ENCODE results near the gene LIPI. TPM values are rescaled to one million over a fixed set of nuclear protein-coding genes. Genes with fewer than 3 reads are reported as not detected.

The LIPI gene
- polyA plus RNA-seq, 1 of the 3 experiments (the other 2 are of a cell fraction) = not detected

DNA sequence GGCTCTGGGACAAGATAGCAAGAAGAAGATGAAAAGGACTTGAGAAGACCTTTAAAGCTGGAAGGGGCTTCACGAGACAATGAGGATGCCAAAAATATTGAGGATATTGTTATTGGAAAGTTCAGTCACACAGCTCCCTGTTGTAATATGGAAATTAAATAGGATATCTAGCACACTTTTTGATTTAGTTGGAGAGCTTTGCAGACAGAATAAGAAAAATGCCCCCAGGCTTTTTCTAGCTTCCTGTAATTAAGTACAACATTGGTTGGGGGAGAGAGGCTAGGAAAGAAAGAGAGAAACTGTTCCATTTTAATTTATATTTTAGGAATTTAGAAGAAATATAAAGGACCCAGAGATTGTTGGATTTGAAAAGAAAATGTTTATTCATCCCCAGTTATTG, 32.7 kb upstream of the LIPI start:
- Histone ChIP-seq H3K9me3 (no peaks in the 10 kb centered on the region), H2AFZ (ENCODE audit: low read depth) (no peak overlapping the region), H3K79me2 (ENCODE audit: insufficient read depth) (no peaks in the 10 kb centered on the region), H3K27me3 (ENCODE audit: insufficient read depth) (no peaks in the 10 kb centered on the region), H3K4me3 (ENCODE audit: low read depth in 2 of 2, low read length in 1 of 2) (no peak overlapping the region), H3K4me2 (no peak overlapping the region), H3K9me2 (no peaks in the 10 kb centered on the region), H3K4me1 (ENCODE audit: control insufficient read depth in 1 of 2, insufficient read depth in 2 of 2, low read depth in 1 of 2, low read length in 1 of 2) (peaks cover 0 to 5% of the 10 kb centered on the region in 2 experiments; a peak in 1 of 4 replicates), H3K9ac (no peak overlapping the region), H3K27ac (ENCODE audit: low read depth in 2 of 2, low read length in 1 of 2) (no peak overlapping the region), H4K20me1 (ENCODE audit: insufficient read depth) (no peaks in the 10 kb centered on the region), H3K36me3 (replicated peaks in 1 of 2; ENCODE audit: control insufficient read depth in 1 of 2, insufficient read depth in 2 of 2, low read length in 1 of 2) (no peaks in the 10 kb centered on the region), H3F3A (replicated peaks; ENCODE audit: insufficient read depth) (no peaks in the 10 kb centered on the region)
- WGBS (ENCODE audit: low lambda C conversion rate) = 0% methylated on average over 1 of the region's 1 CpG
- ChIA-PET POLR2A (no interaction called here), CTCF (interaction anchor here (1.2 to 3.9 kb wide), 3 partner anchors 10 to 16 kb away, joined by 3 to 25 read pairs (median 4); no protein-coding TSS in a partner anchor)
- TF ChIP-seq ZBTB33 (IDR thresholded peaks at IDR 0.05; ENCODE audit: borderline replicate concordance, low read depth) (no peak), RAD21 (IDR thresholded peaks at IDR 0.05; ENCODE audit: low read length) (no peak), PBX3 (IDR thresholded peaks at IDR 0.05) (no peak), MXI1 (IDR thresholded peaks at IDR 0.05; ENCODE audit: low read depth, low read length) (no peak), TEAD4 (IDR thresholded peaks at IDR 0.05; ENCODE audit: borderline replicate concordance, insufficient read depth) (no peak)
- no peak for DNase-seq

DNA sequence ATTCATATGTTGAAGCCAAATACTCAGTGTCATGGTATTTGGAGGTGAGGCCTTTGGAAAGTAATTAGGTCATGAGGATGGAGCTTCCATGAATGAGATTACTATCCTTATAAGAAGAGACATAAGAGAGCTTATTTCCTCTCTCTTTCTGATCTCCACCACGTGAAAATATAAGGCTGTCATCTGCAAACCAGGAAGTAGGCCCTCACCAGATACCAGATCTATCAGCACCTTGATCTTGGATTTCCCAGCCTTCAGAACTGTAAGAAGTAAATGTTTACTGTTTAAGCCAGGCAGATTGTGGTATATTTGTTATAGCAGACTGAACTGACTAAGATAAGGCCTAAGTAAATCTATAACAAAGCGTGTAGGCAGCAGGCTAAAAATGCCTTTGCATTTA, 30.5 kb upstream of the LIPI start:
- Histone ChIP-seq H3K4me1 (ENCODE audit: control insufficient read depth in 1 of 2, insufficient read depth in 2 of 2, low read depth in 1 of 2, low read length in 1 of 2) (peaks cover 0 to 5% of the 10 kb centered on the region in 2 experiments; a peak in 1 of 4 replicates), H3K4me3 (ENCODE audit: low read depth in 2 of 2, low read length in 1 of 2) (no peak overlapping the region), H3K4me2 (no peak overlapping the region), H3K9ac (no peak overlapping the region), H3K79me2 (ENCODE audit: insufficient read depth) (no peaks in the 10 kb centered on the region), H4K20me1 (ENCODE audit: insufficient read depth) (no peaks in the 10 kb centered on the region), H3K9me3 (no peaks in the 10 kb centered on the region), H3K9me2 (no peaks in the 10 kb centered on the region), H3K36me3 (replicated peaks in 1 of 2; ENCODE audit: control insufficient read depth in 1 of 2, insufficient read depth in 2 of 2, low read length in 1 of 2) (no peaks in the 10 kb centered on the region), H3K27ac (ENCODE audit: low read depth in 2 of 2, low read length in 1 of 2) (no peak overlapping the region), H3F3A (replicated peaks; ENCODE audit: insufficient read depth) (no peaks in the 10 kb centered on the region), H3K27me3 (ENCODE audit: insufficient read depth) (no peaks in the 10 kb centered on the region), H2AFZ (ENCODE audit: low read depth) (no peak overlapping the region)
- 4% methylated on average over 2 of the region's 2 CpGs for WGBS (ENCODE audit: low lambda C conversion rate)
- ChIA-PET POLR2A (no interaction called here), CTCF (interaction anchor here (0.7 to 0.8 kb wide), 2 partner anchors 10 to 20 kb away, joined by 3 read pairs; no protein-coding TSS in a partner anchor)
- DNase-seq = no peak
- TF ChIP-seq PBX3 (IDR thresholded peaks at IDR 0.05) (no peak), FOXM1 (IDR thresholded peaks at IDR 0.05; ENCODE audit: low read depth) (no peak), RFX5 (IDR thresholded peaks at IDR 0.05; ENCODE audit: low read length) (no peak), CTCF (IDR thresholded peaks at IDR 0.05) (no peak), GABPA (IDR thresholded peaks at IDR 0.05; ENCODE audit: low read depth) (no peak), TAF1 (IDR thresholded peaks at IDR 0.05; ENCODE audit: borderline replicate concordance, low read depth, low read length) (no peak), FOSL2 (IDR thresholded peaks at IDR 0.05; ENCODE audit: borderline replicate concordance, low read depth) (no peak)
- TF ChIP-seq, protein P1, sequence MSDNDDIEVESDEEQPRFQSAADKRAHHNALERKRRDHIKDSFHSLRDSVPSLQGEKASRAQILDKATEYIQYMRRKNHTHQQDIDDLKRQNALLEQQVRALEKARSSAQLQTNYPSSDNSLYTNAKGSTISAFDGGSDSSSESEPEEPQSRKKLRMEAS (IDR thresholded peaks at IDR 0.05; ENCODE audit: low read depth) = no peak
- TF ChIP-seq, protein P2, sequence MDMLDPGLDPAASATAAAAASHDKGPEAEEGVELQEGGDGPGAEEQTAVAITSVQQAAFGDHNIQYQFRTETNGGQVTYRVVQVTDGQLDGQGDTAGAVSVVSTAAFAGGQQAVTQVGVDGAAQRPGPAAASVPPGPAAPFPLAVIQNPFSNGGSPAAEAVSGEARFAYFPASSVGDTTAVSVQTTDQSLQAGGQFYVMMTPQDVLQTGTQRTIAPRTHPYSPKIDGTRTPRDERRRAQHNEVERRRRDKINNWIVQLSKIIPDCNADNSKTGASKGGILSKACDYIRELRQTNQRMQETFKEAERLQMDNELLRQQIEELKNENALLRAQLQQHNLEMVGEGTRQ (IDR thresholded peaks at IDR 0.05; ENCODE audit: borderline replicate concordance, low read depth, low read length) = no peak
- TF ChIP-seq, protein P3, sequence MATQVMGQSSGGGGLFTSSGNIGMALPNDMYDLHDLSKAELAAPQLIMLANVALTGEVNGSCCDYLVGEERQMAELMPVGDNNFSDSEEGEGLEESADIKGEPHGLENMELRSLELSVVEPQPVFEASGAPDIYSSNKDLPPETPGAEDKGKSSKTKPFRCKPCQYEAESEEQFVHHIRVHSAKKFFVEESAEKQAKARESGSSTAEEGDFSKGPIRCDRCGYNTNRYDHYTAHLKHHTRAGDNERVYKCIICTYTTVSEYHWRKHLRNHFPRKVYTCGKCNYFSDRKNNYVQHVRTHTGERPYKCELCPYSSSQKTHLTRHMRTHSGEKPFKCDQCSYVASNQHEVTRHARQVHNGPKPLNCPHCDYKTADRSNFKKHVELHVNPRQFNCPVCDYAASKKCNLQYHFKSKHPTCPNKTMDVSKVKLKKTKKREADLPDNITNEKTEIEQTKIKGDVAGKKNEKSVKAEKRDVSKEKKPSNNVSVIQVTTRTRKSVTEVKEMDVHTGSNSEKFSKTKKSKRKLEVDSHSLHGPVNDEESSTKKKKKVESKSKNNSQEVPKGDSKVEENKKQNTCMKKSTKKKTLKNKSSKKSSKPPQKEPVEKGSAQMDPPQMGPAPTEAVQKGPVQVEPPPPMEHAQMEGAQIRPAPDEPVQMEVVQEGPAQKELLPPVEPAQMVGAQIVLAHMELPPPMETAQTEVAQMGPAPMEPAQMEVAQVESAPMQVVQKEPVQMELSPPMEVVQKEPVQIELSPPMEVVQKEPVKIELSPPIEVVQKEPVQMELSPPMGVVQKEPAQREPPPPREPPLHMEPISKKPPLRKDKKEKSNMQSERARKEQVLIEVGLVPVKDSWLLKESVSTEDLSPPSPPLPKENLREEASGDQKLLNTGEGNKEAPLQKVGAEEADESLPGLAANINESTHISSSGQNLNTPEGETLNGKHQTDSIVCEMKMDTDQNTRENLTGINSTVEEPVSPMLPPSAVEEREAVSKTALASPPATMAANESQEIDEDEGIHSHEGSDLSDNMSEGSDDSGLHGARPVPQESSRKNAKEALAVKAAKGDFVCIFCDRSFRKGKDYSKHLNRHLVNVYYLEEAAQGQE (IDR thresholded peaks at IDR 0.05; ENCODE audit: low read depth, low read length) = no peak

Data from SK-N-SH (cell line).